ENCODE measurements around the gene IL11RA. TPM values are rescaled to one million over a fixed set of nuclear protein-coding genes. Genes with fewer than 3 reads are reported as not detected.

IL11RA gene
- total RNA-seq, 6 experiments from 2014 or later: 9.7 to 21.5 (median 14.7) TPM

DNA sequence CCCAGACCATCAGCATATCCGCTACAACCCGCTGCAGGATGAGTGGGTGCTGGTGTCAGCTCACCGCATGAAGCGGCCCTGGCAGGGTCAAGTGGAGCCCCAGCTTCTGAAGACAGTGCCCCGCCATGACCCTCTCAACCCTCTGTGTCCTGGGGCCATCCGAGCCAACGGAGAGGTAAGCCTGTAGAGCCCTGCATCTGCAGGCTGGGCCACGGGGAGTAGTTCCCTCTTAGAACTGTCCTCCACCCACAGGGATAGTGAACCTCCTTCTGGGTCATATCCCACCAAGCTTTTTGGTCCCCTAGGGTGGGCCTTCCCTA lies 4.9 kb upstream of the IL11RA start:
- no peak for TF ChIP-seq POLR2A (IDR thresholded peaks at IDR 0.05)
- no peak for TF ChIP-seq CTCF (IDR thresholded peaks at IDR 0.05)
- H3K27me3 ChIP-seq: no peaks in the 10 kb centered on the region
- peaks cover 0 to 17% (median 9%) of the 10 kb centered on the region in 4 donors for H3K36me3 ChIP-seq
- ATAC-seq (no peak), DNase-seq (no peak)
- WGBS (ENCODE audit: insufficient coverage, low coverage, low lambda C conversion rate, missing lambda C conversion rate): 0% methylated on average over 3 of the region's 8 CpGs
- peaks cover 0 to 59% (median 23%) of the 10 kb centered on the region in 4 donors for H3K4me1 ChIP-seq
- H3K4me3 ChIP-seq: peak overlapping the region; percentile 64 to 95 (median 74)
- intact Hi-C loops (cut with DNase I): no loop called here
- peak overlapping the region; percentile 70 to 87 (median 83) for H3K27ac ChIP-seq
- no peaks in the 10 kb centered on the region for H3K9me3 ChIP-seq

- DNase-seq: no peak
- peak overlapping the region; percentile 64 to 95 (median 74) for H3K4me3 ChIP-seq
- no peaks in the 10 kb centered on the region for H3K9me3 ChIP-seq
- peaks cover 0 to 65% (median 26%) of the 10 kb centered on the region in 4 donors for H3K4me1 ChIP-seq
- peak overlapping the region; percentile 70 to 87 (median 83) for H3K27ac ChIP-seq
- no peak for TF ChIP-seq POLR2A (IDR thresholded peaks at IDR 0.05)
- no peak for TF ChIP-seq CTCF (IDR thresholded peaks at IDR 0.05)
- peaks cover 0 to 17% (median 9%) of the 10 kb centered on the region in 4 donors for H3K36me3 ChIP-seq
- H3K27me3 ChIP-seq: no peaks in the 10 kb centered on the region
- 20% methylated on average over 9 of the region's 10 CpGs for WGBS (ENCODE audit: insufficient coverage, low coverage, low lambda C conversion rate, missing lambda C conversion rate)
- ATAC-seq: no peak
- intact Hi-C loops (cut with DNase I): no loop called here
Observed at GRCh38 chr9:34647651-34648050, 4.3 kb upstream of the IL11RA start.

GRCh38 chr9:34648673-34649072 lies 3.3 kb upstream of the IL11RA start:
- H3K9me3 ChIP-seq: no peaks in the 10 kb centered on the region
- DNase-seq (no peak), ATAC-seq (no peak)
- no peaks in the 10 kb centered on the region for H3K27me3 ChIP-seq
- WGBS (ENCODE audit: insufficient coverage, low coverage, low lambda C conversion rate, missing lambda C conversion rate): 81% methylated on average over 5 of the region's 8 CpGs
- no peak overlapping the region for H3K4me3 ChIP-seq
- peaks cover 0 to 70% (median 30%) of the 10 kb centered on the region in 4 donors for H3K4me1 ChIP-seq
- H3K36me3 ChIP-seq: peaks cover 0 to 17% (median 9%) of the 10 kb centered on the region in 4 donors
- TF ChIP-seq CTCF (IDR thresholded peaks at IDR 0.05) (no peak), POLR2A (IDR thresholded peaks at IDR 0.05) (no peak)
- intact Hi-C loops (cut with DNase I): no loop called here
- H3K27ac ChIP-seq: no peak overlapping the region

- intact Hi-C loops (cut with DNase I): no loop called here
- Histone ChIP-seq H3K4me3 (peak overlapping the region in 1 of 3 donors; percentile 59), H3K9me3 (no peaks in the 10 kb centered on the region), H3K27me3 (no peaks in the 10 kb centered on the region), H3K27ac (peak overlapping the region in 2 of 3 donors; percentile 18 to 77), H3K4me1 (peaks cover 0 to 50% (median 22%) of the 10 kb centered on the region in 4 donors), H3K36me3 (peaks cover 0 to 17% (median 9%) of the 10 kb centered on the region in 4 donors)
- TF ChIP-seq CTCF (IDR thresholded peaks at IDR 0.05) (no peak), POLR2A (IDR thresholded peaks at IDR 0.05) (no peak)
- 0% methylated on average over 2 of the region's 5 CpGs for WGBS (ENCODE audit: insufficient coverage, low coverage, low lambda C conversion rate, missing lambda C conversion rate)
- ATAC-seq (peak in 1 of 4 donors; percentile 0), DNase-seq (peak; percentile 57 to 83 (median 76))
Observed at GRCh38 chr9:34650816-34651215, 1.2 kb upstream of the IL11RA start.

Measured in right lobe of liver (tissue), 6 donors.